Measurements from ENCODE around the gene ENTPD8.
A peak's percentile ranks its signal among the peaks of the same experiment; 100 is the strongest.

Gene ENTPD8

GRCh38 chr9:137464291-137464999, 23.3 kb upstream of the ENTPD8 start:
- no peak overlapping the region for H3K4ac ChIP-seq (ENCODE audit: low read length)
- H3K9ac ChIP-seq (ENCODE audit: low read depth, low read length, poor library complexity): peak overlapping the region; percentile 30
- peak overlapping the region; percentile 21 for H2BK15ac ChIP-seq (ENCODE audit: low read length)
- peaks cover 0 to 2% of the 10 kb centered on the region in 2 donors for H3K9me3 ChIP-seq (replicated peaks in 1 of 2; ENCODE audit: control insufficient read depth in 2 of 2, insufficient read depth in 1 of 2, low read depth in 1 of 2, low read length in 2 of 2)
- peak overlapping the region; percentile 91 for H2AK5ac ChIP-seq (ENCODE audit: low read depth, low read length)
- no CpG with 5 or more reads among the region's 28 CpGs for WGBS, 2 donors (ENCODE audit: extremely low coverage in 2 of 2, insufficient read length in 2 of 2, insufficient replicate concordance in 1 of 2)
- H4K91ac ChIP-seq (ENCODE audit: low read depth, low read length, poor library complexity): peak overlapping the region; percentile 94
- peak overlapping the region; percentile 65 for H4K8ac ChIP-seq (ENCODE audit: low read depth, low read length)
- no peak overlapping the region for H2AFZ ChIP-seq (ENCODE audit: low read length)
- no peaks in the 10 kb centered on the region for H3K36me3 ChIP-seq (replicated peaks in 1 of 2; ENCODE audit: control insufficient read depth in 2 of 2, insufficient read depth in 2 of 2, low read length in 2 of 2)
- no peak for DNase-seq (ENCODE audit: low spot score)
- no peak overlapping the region for H3K23ac ChIP-seq (ENCODE audit: low read depth, low read length, poor library complexity)
- H2BK12ac ChIP-seq (ENCODE audit: low read length): no peak overlapping the region
- H3K14ac ChIP-seq (ENCODE audit: low read length): peak overlapping the region; percentile 75
- H3K4me3 ChIP-seq (ENCODE audit: low read length in 2 of 2): no peak overlapping the region
- no peak overlapping the region for H2BK120ac ChIP-seq (ENCODE audit: low read depth, low read length)
- peaks cover 2 to 5% of the 10 kb centered on the region in 2 donors for H3K4me1 ChIP-seq (ENCODE audit: control insufficient read depth in 2 of 2, insufficient read depth in 1 of 2, low read depth in 1 of 2, low read length in 2 of 2)
- H3K4me2 ChIP-seq (ENCODE audit: insufficient read depth, low read length, poor library complexity, severe bottlenecking): no peak overlapping the region
- no peak overlapping the region for H3K27ac ChIP-seq (replicated peaks; ENCODE audit: low read length)
- H2BK5ac ChIP-seq (ENCODE audit: low read length): no peak overlapping the region
- H3K27me3 ChIP-seq (ENCODE audit: control insufficient read depth in 3 of 3, insufficient read depth in 3 of 3, low read depth in 1 of 3, low read length in 3 of 3): peaks cover 0 to 6% (median 5%) of the 10 kb centered on the region in 3 experiments
- no peaks in the 10 kb centered on the region for H3K79me1 ChIP-seq (ENCODE audit: low read depth, low read length)
- H3K18ac ChIP-seq (ENCODE audit: low read length): peak overlapping the region; percentile 64

GRCh38 chr9:137463931-137464290, 22.8 kb upstream of the ENTPD8 start:
- Histone ChIP-seq H3K79me1 (ENCODE audit: low read depth, low read length) (no peaks in the 10 kb centered on the region), H3K27ac (replicated peaks; ENCODE audit: low read length) (no peak overlapping the region), H2AK5ac (ENCODE audit: low read depth, low read length) (peak overlapping the region; percentile 89), H3K9me3 (replicated peaks in 1 of 2; ENCODE audit: control insufficient read depth in 2 of 2, insufficient read depth in 1 of 2, low read depth in 1 of 2, low read length in 2 of 2) (peaks cover 0 to 2% of the 10 kb centered on the region in 2 donors), H3K23ac (ENCODE audit: low read depth, low read length, poor library complexity) (no peak overlapping the region), H4K8ac (ENCODE audit: low read depth, low read length) (no peak overlapping the region), H2BK120ac (ENCODE audit: low read depth, low read length) (no peak overlapping the region), H2BK12ac (ENCODE audit: low read length) (no peak overlapping the region), H2BK5ac (ENCODE audit: low read length) (no peak overlapping the region), H3K9ac (ENCODE audit: low read depth, low read length, poor library complexity) (no peak overlapping the region), H2AFZ (ENCODE audit: low read length) (no peak overlapping the region), H3K36me3 (replicated peaks in 1 of 2; ENCODE audit: control insufficient read depth in 2 of 2, insufficient read depth in 2 of 2, low read length in 2 of 2) (no peaks in the 10 kb centered on the region), H3K4ac (ENCODE audit: low read length) (no peak overlapping the region), H3K14ac (ENCODE audit: low read length) (peak overlapping the region; percentile 56), H4K91ac (ENCODE audit: low read depth, low read length, poor library complexity) (peak overlapping the region; percentile 94), H3K27me3 (ENCODE audit: control insufficient read depth in 3 of 3, insufficient read depth in 3 of 3, low read depth in 1 of 3, low read length in 3 of 3) (peaks cover 0 to 6% (median 5%) of the 10 kb centered on the region in 3 experiments), H3K18ac (ENCODE audit: low read length) (peak overlapping the region; percentile 64), H3K4me2 (ENCODE audit: insufficient read depth, low read length, poor library complexity, severe bottlenecking) (no peak overlapping the region), H3K4me3 (ENCODE audit: low read length in 2 of 2) (no peak overlapping the region), H3K4me1 (ENCODE audit: control insufficient read depth in 2 of 2, insufficient read depth in 1 of 2, low read depth in 1 of 2, low read length in 2 of 2) (peaks cover 3 to 6% of the 10 kb centered on the region in 2 donors), H2BK15ac (ENCODE audit: low read length) (peak overlapping the region; percentile 21)
- DNase-seq (ENCODE audit: low spot score): no peak
- WGBS, 2 donors (ENCODE audit: extremely low coverage in 2 of 2, insufficient read length in 2 of 2, insufficient replicate concordance in 1 of 2): no CpG with 5 or more reads among the region's 18 CpGs

DNA sequence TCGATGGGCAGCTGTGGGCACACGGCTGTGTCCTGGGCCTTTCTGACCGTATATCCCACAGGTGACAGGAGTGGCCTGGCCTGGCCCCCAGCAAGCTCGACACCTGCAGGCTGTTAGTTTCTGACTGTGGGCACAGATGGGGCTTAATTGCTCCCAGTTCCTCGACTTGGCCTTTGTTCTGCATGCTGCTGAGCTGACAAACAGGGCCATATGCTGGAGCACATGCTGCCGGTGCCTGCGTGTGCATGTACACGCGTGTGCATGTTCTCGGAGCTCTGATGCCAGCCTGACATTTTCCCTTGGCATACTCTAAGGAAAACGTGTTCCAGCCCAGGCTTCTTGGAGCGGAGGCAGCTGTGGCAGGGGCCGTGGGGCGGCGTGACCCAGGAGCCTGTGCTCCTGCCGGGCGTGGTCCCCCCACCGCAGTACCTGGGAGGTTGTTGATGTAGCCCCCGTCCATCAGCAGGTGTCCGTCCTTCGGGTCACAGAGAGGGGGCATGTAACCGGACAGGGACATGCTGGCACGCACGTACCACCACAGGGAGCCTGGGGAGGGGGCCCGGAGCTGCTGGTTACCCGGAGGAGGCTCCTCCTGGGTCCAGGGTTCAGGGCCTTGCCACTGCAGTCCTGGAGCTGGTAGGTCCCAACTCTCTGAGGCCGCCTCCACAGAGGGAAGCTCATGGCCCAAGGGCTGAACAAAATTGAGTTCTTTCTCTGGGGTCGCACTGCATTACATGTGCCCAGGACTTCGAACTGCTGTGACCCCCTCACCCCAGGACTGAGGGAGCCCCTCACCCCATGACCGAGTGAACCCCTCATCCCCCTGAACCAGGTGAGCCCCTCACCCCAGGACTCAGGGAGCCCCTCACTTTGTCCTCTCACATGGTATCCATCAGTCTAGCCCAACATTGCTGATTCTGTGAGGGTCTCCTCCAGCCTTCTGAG, 22.1 kb upstream of the ENTPD8 start:
- Histone ChIP-seq H3K9me3 (replicated peaks in 1 of 2; ENCODE audit: control insufficient read depth in 2 of 2, insufficient read depth in 1 of 2, low read depth in 1 of 2, low read length in 2 of 2) (peaks cover 0 to 2% of the 10 kb centered on the region in 2 donors), H2AK5ac (ENCODE audit: low read depth, low read length) (peak overlapping the region; percentile 89), H3K18ac (ENCODE audit: low read length) (peak overlapping the region; percentile 48), H3K4me3 (ENCODE audit: low read length in 2 of 2) (no peak overlapping the region), H2BK120ac (ENCODE audit: low read depth, low read length) (no peak overlapping the region), H3K4ac (ENCODE audit: low read length) (no peak overlapping the region), H2BK15ac (ENCODE audit: low read length) (peak overlapping the region; percentile 81), H3K9ac (ENCODE audit: low read depth, low read length, poor library complexity) (no peak overlapping the region), H2BK12ac (ENCODE audit: low read length) (peak overlapping the region; percentile 41), H3K27me3 (ENCODE audit: control insufficient read depth in 3 of 3, insufficient read depth in 3 of 3, low read depth in 1 of 3, low read length in 3 of 3) (peaks cover 0 to 6% (median 2%) of the 10 kb centered on the region in 3 experiments), H4K8ac (ENCODE audit: low read depth, low read length) (no peak overlapping the region), H3K36me3 (replicated peaks in 1 of 2; ENCODE audit: control insufficient read depth in 2 of 2, insufficient read depth in 2 of 2, low read length in 2 of 2) (no peaks in the 10 kb centered on the region), H2AFZ (ENCODE audit: low read length) (no peak overlapping the region), H3K14ac (ENCODE audit: low read length) (peak overlapping the region; percentile 21), H2BK5ac (ENCODE audit: low read length) (no peak overlapping the region), H3K23ac (ENCODE audit: low read depth, low read length, poor library complexity) (peak overlapping the region; percentile 80), H4K91ac (ENCODE audit: low read depth, low read length, poor library complexity) (no peak overlapping the region), H3K4me2 (ENCODE audit: insufficient read depth, low read length, poor library complexity, severe bottlenecking) (no peak overlapping the region), H3K4me1 (ENCODE audit: control insufficient read depth in 2 of 2, insufficient read depth in 1 of 2, low read depth in 1 of 2, low read length in 2 of 2) (peaks cover 5 to 7% of the 10 kb centered on the region in 2 donors), H3K79me1 (ENCODE audit: low read depth, low read length) (peaks cover 4% of the 10 kb centered on the region), H3K27ac (replicated peaks; ENCODE audit: low read length) (no peak overlapping the region)
- no CpG with 5 or more reads among the region's 30 CpGs for WGBS, 2 donors (ENCODE audit: extremely low coverage in 2 of 2, insufficient read length in 2 of 2, insufficient replicate concordance in 1 of 2)
- DNase-seq (ENCODE audit: low spot score): no peak
